GM12872 (cell line): ENCODE measurements around the gene ILF3.
A peak's percentile ranks its signal among the peaks of the same experiment; 100 is the strongest.

Experiments
- TF ChIP-seq, protein P1 (sequence below): IDR thresholded peaks from 3 replicates; pipeline ENCODE4 v1.5.1; 2011; ENCODE audit warnings: low read depth, mild to moderate bottlenecking, low read length, moderate library complexity; ENCODE audit not compliant: insufficient read depth

ILF3 gene

GRCh38 chr19:10643172-10643967 is 10.8 kb upstream of the ILF3 start:
- TF ChIP-seq, protein P1, sequence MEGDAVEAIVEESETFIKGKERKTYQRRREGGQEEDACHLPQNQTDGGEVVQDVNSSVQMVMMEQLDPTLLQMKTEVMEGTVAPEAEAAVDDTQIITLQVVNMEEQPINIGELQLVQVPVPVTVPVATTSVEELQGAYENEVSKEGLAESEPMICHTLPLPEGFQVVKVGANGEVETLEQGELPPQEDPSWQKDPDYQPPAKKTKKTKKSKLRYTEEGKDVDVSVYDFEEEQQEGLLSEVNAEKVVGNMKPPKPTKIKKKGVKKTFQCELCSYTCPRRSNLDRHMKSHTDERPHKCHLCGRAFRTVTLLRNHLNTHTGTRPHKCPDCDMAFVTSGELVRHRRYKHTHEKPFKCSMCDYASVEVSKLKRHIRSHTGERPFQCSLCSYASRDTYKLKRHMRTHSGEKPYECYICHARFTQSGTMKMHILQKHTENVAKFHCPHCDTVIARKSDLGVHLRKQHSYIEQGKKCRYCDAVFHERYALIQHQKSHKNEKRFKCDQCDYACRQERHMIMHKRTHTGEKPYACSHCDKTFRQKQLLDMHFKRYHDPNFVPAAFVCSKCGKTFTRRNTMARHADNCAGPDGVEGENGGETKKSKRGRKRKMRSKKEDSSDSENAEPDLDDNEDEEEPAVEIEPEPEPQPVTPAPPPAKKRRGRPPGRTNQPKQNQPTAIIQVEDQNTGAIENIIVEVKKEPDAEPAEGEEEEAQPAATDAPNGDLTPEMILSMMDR = no peak

GRCh38 chr19:10643968-10644259 is 10.2 kb upstream of the ILF3 start:
- TF ChIP-seq, protein P1 = no peak

GRCh38 chr19:10644260-10645007 is 9.7 kb upstream of the ILF3 start:
- TF ChIP-seq, protein P1 = peak; percentile 88

DNA sequence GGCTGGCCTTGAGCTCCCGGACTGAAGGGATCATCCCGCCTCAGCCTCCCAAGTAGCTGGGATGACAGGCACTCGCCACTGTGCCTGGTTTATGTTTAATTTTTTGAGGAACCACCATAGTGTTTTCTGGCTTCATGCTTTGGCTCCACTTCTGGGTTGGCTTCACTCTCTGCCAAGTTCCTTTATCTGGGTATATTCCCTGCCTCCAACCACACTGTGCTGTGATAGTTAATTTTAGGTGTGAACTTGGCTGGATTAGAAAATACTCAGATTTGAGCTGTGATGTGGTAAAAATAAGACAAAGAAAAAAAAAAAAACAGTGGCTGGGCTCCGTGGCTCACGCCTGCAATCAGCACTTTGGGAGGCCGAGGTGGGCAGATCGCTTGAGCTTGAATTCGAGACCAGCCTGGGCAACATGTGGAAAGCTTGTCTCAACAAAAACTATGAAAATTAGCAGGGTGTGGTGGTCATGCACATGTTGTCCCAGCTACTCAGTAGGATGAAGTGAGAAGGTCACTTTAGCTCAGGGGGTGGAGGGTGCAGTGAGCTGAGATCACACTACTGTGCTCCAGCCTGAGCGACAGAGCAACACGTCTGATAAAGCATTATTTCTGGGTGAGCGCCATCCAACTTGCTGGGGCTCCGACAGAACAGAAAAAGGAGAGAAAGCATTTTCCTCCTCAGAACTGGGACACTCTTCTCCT is 7.5 kb upstream of the ILF3 start:
- TF ChIP-seq, protein P1 = no peak

- TF ChIP-seq, protein P1 = no peak
Observed at GRCh38 chr19:10648360-10648759, 5.8 kb upstream of the ILF3 start.

- TF ChIP-seq, protein P1 = no peak
Observed at GRCh38 chr19:10651851-10652250, 2.3 kb upstream of the ILF3 start.

DNA sequence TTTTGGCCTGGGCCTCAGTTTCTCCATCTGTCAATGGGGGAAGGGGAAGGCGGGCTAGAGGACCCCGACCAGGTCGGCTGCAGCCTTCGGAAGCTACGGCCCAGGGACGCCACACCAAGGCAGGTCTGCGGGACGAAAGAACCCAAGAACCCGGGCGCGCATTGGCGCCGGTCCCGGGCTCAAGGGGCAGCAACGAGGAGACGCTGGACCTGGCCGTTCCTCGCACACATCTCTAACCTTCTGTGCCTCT is 739 bp upstream of the ILF3 start:
- TF ChIP-seq, protein P1 = no peak
